IPS-20b (cell line): Measurements from ENCODE around the gene BHMT.

ENCODE experiments used
- H3K27ac ChIP-seq: one replicate; pipeline ENCODE4 v1.5.1; 2013; ENCODE audit warnings: low read length
- H3K27me3 ChIP-seq: 2 replicates; pipeline ENCODE4 v1.6.1; 2013; ENCODE audit warnings: mild to moderate bottlenecking, low read length, inconsistent platforms; ENCODE audit not compliant: insufficient read depth
- H3K36me3 ChIP-seq: 2 replicates; pipeline ENCODE4 v1.6.1; 2013; ENCODE audit warnings: low read depth, mild to moderate bottlenecking, inconsistent platforms, low read length, moderate library complexity; ENCODE audit not compliant: insufficient read depth
- H3K4me1 ChIP-seq: 2 replicates; pipeline ENCODE4 v1.6.1; 2013; ENCODE audit warnings: mild to moderate bottlenecking, control low read depth, inconsistent platforms, low read length, moderate library complexity; ENCODE audit not compliant: insufficient read depth
- H3K4me3 ChIP-seq: 2 replicates; pipeline ENCODE4 v1.5.1; 2013; ENCODE audit warnings: mild to moderate bottlenecking, low read length, inconsistent platforms
- H3K9ac ChIP-seq: 2 replicates; pipeline ENCODE4 v1.6.1; 2013; ENCODE audit warnings: low read depth, mild to moderate bottlenecking, inconsistent platforms, low read length, moderate library complexity
- H3K9me3 ChIP-seq: 2 replicates; pipeline ENCODE4 v1.6.1; 2013; ENCODE audit warnings: mild to moderate bottlenecking, low read depth, low read length, inconsistent platforms; ENCODE audit not compliant: insufficient read depth

The BHMT gene

GRCh38 chr5:79119486-79119885, 7.9 kb downstream of the BHMT start:
- Histone ChIP-seq H3K9ac (no peak overlapping the region), H3K4me3 (no peak overlapping the region), H3K27ac (no peak overlapping the region), H3K27me3 (peaks cover 1% of the 10 kb centered on the region; the same call in 1 of the 2 replicates), H3K36me3 (no peaks in the 10 kb centered on the region), H3K4me1 (no peaks in the 10 kb centered on the region), H3K9me3 (no peaks in the 10 kb centered on the region)

- Histone ChIP-seq H3K4me3 (no peak overlapping the region), H3K27ac (no peak overlapping the region), H3K36me3 (no peaks in the 10 kb centered on the region), H3K27me3 (no peaks in the 10 kb centered on the region), H3K4me1 (no peaks in the 10 kb centered on the region), H3K9ac (no peak overlapping the region), H3K9me3 (no peaks in the 10 kb centered on the region)
Measured at GRCh38 chr5:79120221-79120620, 8.6 kb downstream of the BHMT start.

GRCh38 chr5:79122973-79123372, 11.4 kb downstream of the BHMT start:
- no peaks in the 10 kb centered on the region for H3K27me3 ChIP-seq
- no peak overlapping the region for H3K9ac ChIP-seq
- no peaks in the 10 kb centered on the region for H3K36me3 ChIP-seq
- no peaks in the 10 kb centered on the region for H3K4me1 ChIP-seq
- no peaks in the 10 kb centered on the region for H3K9me3 ChIP-seq
- H3K4me3 ChIP-seq: no peak overlapping the region
- no peak overlapping the region for H3K27ac ChIP-seq

- Histone ChIP-seq H3K9ac (no peak overlapping the region), H3K9me3 (no peaks in the 10 kb centered on the region), H3K4me3 (no peak overlapping the region), H3K27ac (no peak overlapping the region), H3K4me1 (no peaks in the 10 kb centered on the region), H3K27me3 (no peaks in the 10 kb centered on the region), H3K36me3 (no peaks in the 10 kb centered on the region)
Measured at GRCh38 chr5:79124607-79125006, 13.0 kb downstream of the BHMT start.

GRCh38 chr5:79130781-79131180, 19.2 kb downstream of the BHMT start:
- Histone ChIP-seq H3K9ac (no peak overlapping the region), H3K4me3 (no peak overlapping the region), H3K36me3 (no peaks in the 10 kb centered on the region), H3K27me3 (no peaks in the 10 kb centered on the region), H3K27ac (no peak overlapping the region), H3K4me1 (peaks cover 10% of the 10 kb centered on the region), H3K9me3 (no peaks in the 10 kb centered on the region)

GRCh38 chr5:79133121-79133656, 21.6 kb downstream of the BHMT start:
- Histone ChIP-seq H3K27me3 (no peaks in the 10 kb centered on the region), H3K9me3 (no peaks in the 10 kb centered on the region), H3K36me3 (no peaks in the 10 kb centered on the region), H3K4me1 (peaks cover 10% of the 10 kb centered on the region), H3K27ac (no peak overlapping the region), H3K4me3 (peak overlapping the region; percentile 63; the same call in 1 of the 2 replicates), H3K9ac (peak overlapping the region; percentile 78; the same call in 1 of the 2 replicates)

GRCh38 chr5:79133657-79134451, 22.2 kb downstream of the BHMT start:
- Histone ChIP-seq H3K4me1 (peaks cover 10% of the 10 kb centered on the region), H3K4me3 (peak overlapping the region; percentile 63), H3K27me3 (no peaks in the 10 kb centered on the region), H3K27ac (peak overlapping the region; percentile 77), H3K36me3 (no peaks in the 10 kb centered on the region), H3K9me3 (no peaks in the 10 kb centered on the region), H3K9ac (peak overlapping the region; percentile 78; the same call in 1 of the 2 replicates)

GRCh38 chr5:79135790-79136553, 24.4 kb downstream of the BHMT start:
- no peak overlapping the region for H3K4me3 ChIP-seq

GRCh38 chr5:79136618-79137017, 25.0 kb downstream of the BHMT start:
- Histone ChIP-seq H3K4me3 (no peak overlapping the region), H3K36me3 (no peaks in the 10 kb centered on the region), H3K27me3 (no peaks in the 10 kb centered on the region), H3K9ac (no peak overlapping the region), H3K4me1 (peaks cover 5% of the 10 kb centered on the region), H3K27ac (no peak overlapping the region), H3K9me3 (no peaks in the 10 kb centered on the region; the same call in 1 of the 2 replicates)

More at GRCh38 chr5:79135790-79136553, 24.4 kb downstream of the BHMT start:
- peaks cover 9% of the 10 kb centered on the region for H3K4me1 ChIP-seq
- H3K9ac ChIP-seq: no peak overlapping the region
- H3K36me3 ChIP-seq: no peaks in the 10 kb centered on the region
- no peaks in the 10 kb centered on the region for H3K27me3 ChIP-seq
- H3K9me3 ChIP-seq: no peaks in the 10 kb centered on the region; the same call in 1 of the 2 replicates
- no peak overlapping the region for H3K27ac ChIP-seq

GRCh38 chr5:79140553-79140952, 28.9 kb downstream of the BHMT start:
- H3K4me3 ChIP-seq: no peak overlapping the region
- no peaks in the 10 kb centered on the region for H3K27me3 ChIP-seq
- no peaks in the 10 kb centered on the region; the same call in 1 of the 2 replicates for H3K9me3 ChIP-seq
- H3K36me3 ChIP-seq: no peaks in the 10 kb centered on the region
- H3K4me1 ChIP-seq: peaks cover 4% of the 10 kb centered on the region; the same call in 1 of the 2 replicates
- no peak overlapping the region for H3K27ac ChIP-seq
- no peak overlapping the region for H3K9ac ChIP-seq

- H3K27ac ChIP-seq: no peak overlapping the region
- no peaks in the 10 kb centered on the region for H3K36me3 ChIP-seq
- peaks cover 10% of the 10 kb centered on the region for H3K4me1 ChIP-seq
- no peaks in the 10 kb centered on the region; the same call in 1 of the 2 replicates for H3K9me3 ChIP-seq
- no peak overlapping the region for H3K9ac ChIP-seq
- H3K4me3 ChIP-seq: no peak overlapping the region
- no peaks in the 10 kb centered on the region for H3K27me3 ChIP-seq
Measured at GRCh38 chr5:79143684-79144379, 32.2 kb downstream of the BHMT start.
